GM18505 (cell line): ENCODE measurements around the gene CASP4.
"Not testable (repeated sequence)": the region's sequence is repeated elsewhere in the genome, so short reads cannot be mapped to it uniquely, and the experiment has no call there.

ENCODE experiments used
- ATAC-seq: cut with Tn5 transposase; IDR thresholded peaks from one replicate; pipeline ENCODE4 v1.9.1; 2021; ENCODE audit not compliant: unreplicated experiment
- POLR2A ChIP-seq: IDR thresholded peaks from 4 replicates; pipeline ENCODE4 v1.6.1; 2011; ENCODE audit warnings: borderline replicate concordance; ENCODE audit not compliant: insufficient read depth, insufficient read length; ENCODE audit errors: extremely low read depth

Gene CASP4

DNA sequence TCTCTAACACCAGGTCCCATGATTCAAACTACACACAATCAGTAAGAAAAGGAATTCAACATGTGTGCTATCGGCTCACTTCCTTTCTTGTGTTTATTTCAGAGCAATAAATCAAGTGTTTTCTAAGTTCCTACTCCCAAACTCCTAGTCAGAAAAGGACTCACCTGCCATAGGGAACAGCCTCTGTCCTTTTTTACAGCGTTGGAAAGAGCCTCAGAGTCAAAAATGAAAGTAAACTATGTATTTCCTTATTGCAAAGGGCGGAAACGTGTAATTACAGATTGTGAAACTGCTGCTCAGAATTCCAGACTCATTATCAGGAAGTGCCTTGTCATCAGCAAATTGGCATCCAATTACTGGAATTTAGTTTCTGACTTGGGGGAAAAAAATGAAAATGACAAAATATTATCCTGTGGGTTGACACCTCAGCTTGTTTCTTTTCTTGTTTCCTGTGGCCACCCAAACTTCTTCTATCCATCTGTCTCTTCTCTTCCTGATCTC, at the start of gene CASP4:
Gene CASP4 (minus strand): TSS at position 220 of the 501 bp plus-strand sequence. CDS start 49 bp downstream, at position 171.
- TF ChIP-seq POLR2A: peak; percentile 22
- peak; percentile 87 for ATAC-seq

DNA sequence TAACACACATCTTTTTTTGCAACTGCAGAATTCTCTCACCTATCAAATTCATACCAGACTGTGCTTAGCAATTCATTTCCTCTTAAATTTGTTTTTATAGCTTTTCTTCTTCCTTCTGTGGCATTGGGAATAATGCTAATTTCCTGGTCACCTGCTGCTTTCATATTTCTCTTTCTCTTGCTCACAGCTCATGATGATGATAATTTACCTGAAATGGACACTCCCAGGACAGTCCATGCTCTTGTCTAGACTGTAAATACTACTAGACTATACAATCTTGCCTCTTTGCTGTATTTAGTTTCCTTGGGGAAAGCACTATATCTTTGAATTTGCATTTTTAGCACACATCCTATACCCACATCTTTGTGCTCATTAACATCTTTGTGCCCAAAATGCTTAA, 39.1 kb upstream of the CASP4 start:
- TF ChIP-seq POLR2A: no peak
- ATAC-seq: no peak

DNA sequence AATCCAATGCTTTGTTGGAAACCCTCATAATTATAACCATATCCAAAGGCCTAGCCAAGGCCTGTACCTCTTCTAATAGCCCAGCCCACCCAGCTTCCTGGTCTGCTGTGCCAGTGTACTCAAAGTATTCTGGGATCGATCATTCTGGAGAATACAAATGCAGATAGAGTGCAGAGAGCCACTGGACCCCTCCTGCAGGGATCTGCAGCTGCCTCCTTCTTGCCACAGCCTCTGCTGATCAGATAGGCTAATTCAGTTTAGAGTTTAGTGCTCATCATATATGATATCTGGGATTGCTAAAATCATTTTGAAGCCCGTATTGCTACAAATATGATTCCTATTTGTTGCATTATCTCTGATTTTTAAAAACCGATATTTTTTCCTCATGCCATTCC, 37.1 kb upstream of the CASP4 start:
- TF ChIP-seq POLR2A: no peak
- ATAC-seq: no peak

DNA sequence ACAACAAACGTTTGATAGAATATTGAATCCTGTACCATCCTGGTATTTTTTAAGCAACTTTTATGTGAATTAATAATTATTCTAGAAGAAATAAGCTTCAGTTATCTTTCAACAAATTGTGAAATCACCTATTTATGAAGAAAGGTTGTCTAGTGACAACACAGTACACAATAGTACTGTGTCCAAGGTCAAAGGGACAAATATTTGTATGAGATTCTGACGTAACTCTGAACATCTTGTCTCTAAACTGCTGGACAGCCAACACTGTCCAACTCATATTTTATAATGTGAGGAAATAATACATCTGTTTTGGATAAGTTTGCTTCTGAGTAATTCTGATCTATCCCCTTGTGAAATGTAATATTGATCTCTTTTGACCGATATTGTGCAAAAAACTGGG, 35.6 kb upstream of the CASP4 start:
- TF ChIP-seq POLR2A: no peak
- ATAC-seq: no peak

DNA sequence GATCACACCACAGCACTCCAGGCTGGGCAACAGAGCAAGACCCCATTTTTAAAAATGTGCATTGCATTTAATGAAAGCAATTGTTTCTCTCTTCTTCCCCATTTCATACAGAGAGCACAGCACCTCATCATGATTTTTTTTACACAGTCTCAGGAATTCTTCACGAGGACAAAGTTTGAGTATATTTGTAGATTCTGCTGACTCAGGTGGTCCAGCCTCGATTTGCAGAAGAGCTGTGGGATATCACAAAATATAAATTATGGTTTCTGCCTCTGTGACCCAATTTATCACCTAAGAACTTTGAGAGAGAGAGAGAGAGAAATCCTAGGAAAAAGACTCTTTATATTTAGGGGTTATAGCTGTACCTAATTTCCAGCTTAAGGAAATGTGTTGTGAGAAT, 34.8 kb upstream of the CASP4 start:
- TF ChIP-seq POLR2A: no peak
- ATAC-seq: no peak

DNA sequence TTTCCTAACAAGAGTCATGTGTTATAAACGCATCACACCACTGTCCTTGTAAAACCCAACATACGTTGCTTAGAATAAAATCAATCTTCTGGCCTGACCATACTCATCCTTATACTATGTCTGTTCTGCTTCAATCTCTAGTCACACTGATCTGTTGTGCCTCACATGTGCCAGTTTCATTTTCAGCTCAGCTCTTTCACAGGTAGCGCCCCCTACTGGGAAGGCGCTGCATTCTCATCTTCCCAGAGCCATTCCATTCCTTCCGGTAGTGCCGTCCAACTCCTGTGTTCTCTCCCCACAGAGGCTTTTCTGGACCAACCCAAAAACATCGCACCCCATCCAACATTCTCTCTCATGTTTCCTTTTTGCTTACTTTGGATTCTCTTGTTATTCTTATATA, 32.4 kb upstream of the CASP4 start:
- peak; percentile 89 for ATAC-seq
- no peak for TF ChIP-seq POLR2A

DNA sequence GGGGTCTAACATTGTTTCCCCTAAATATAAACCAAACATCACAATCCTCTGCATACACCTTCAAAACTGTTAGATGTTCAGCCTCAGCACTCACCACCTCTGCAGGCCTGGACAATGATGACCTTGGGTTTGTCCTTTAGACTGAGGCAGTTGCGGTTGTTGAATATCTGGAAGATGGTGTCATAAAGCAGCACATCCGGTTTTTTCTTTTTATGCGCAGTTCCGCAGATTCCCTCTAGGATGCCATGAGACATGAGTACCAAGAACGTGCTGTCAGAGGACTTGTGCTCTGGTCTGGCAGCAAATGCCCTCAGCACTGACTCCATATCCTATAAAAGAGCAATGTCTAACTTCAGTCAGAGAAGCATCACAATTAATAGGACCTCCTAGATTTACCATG, 31.8 kb upstream of the CASP4 start:
- no peak for TF ChIP-seq POLR2A
- no peak for ATAC-seq

DNA sequence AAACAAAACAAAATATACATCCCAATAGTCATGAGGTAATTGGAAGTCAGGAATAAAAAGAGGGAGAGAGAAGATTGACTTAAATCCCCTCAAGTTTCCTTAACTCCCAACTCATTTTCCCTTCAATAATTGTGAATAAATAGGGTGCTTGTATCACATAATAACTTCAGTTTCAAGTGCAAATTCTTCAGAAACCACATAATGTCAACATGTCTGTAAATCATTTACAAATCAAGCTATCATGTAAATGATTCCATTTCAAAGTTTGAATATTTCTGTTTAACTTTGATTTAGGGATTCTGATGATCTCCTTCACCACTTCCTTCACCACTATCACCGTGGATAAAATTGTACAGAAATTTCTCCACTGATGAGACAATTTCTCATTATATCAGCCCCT, 31.3 kb upstream of the CASP4 start:
- no peak for TF ChIP-seq POLR2A
- no peak for ATAC-seq

DNA sequence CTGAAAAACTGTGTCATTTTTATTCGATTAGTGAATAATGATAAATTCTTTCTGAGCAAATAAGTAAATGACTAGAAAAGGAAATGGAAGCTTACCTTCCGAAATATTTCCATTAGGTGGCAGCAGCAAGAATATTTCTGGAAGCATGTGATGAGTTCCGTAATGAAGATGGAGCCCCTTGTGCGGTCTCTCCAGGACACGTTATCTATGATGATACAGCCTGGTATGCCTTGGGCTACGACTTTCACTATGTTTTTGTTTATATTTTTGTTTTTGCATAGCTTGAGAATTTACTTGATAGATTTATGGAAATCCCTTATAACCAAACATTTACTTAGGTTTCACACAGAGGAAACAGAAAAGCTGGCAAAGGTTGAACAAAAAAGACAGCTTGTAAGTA, 28.9 kb upstream of the CASP4 start:
- ATAC-seq: no peak
- TF ChIP-seq POLR2A: no peak

DNA sequence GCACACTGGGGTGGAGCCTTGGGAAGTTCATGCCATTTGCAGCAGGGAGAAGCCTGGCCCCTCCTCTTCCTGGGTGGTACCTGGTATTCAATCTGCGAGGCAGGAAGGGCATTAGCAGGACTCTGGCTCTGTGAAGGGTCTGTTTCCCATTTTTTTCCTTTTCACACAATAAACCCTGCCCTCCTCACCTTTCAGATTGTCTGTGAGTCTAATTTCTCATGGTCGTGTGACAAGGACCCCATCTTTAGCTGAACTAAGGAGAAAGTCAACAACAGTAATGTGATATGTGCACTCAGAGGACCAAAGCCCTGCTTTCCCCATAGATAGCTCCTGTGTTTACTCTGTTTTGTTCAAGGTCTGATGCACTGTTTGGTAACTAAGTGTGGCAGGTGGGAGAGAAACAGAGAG, 26.6 kb upstream of the CASP4 start:
- TF ChIP-seq POLR2A: no peak
- ATAC-seq: no peak

DNA sequence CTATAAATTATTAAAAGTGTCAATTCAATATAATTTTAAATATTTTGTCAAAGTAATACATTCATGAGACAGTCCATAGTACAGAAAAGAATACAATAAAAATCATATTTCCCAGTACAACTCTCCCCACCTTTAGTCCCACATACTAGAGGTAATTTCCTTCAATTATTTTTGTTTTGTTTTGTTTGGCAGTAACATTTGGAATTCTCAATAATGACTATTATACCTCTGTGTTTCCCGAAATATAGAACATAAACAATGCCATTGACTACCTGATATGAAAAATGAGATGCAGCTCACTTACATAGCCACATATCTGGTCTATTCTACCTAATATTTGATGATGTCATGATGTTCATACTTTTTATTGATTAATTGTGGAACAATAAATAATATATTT, 24.4 kb upstream of the CASP4 start:
- ATAC-seq: no peak
- TF ChIP-seq POLR2A: no peak

DNA sequence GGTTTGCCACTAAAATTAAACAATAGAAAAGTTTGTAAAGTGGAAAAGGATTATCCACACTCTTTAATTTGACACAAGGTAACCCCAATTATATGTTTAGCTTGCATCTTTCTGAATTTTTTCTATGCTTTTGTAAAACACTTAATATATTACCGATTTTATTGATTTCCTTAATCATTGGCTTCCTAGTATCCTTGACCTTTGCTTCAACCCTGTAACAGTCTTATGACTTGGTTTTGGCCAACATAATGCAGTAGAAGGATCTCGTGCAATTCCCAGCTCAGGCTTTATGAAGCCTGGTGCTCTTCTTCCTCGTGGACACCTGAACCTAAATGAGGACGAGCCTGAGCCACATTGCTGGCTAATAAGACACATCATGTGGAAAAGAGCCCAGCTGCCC, 23.6 kb upstream of the CASP4 start:
- no peak for TF ChIP-seq POLR2A
- ATAC-seq: no peak

DNA sequence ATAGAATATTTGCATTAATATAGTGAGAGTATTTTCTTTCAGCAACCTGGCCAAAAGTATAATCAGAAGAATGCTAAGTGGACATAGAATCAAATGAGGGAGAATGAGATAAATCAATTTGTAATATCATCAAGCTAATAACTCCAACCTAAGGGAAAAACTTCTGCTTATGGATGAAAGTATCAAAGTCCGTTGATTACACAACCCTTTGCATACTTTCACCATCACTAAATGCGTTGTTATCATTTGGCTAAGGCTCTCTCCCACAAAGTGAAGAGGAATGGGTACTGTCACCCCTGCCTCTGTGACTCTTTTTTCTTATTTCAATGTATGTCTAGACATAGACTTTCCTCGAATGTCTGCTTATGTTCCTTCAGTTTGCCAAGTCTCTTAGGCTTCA, 16.4 kb upstream of the CASP4 start:
- TF ChIP-seq POLR2A: no peak
- ATAC-seq: no peak

DNA sequence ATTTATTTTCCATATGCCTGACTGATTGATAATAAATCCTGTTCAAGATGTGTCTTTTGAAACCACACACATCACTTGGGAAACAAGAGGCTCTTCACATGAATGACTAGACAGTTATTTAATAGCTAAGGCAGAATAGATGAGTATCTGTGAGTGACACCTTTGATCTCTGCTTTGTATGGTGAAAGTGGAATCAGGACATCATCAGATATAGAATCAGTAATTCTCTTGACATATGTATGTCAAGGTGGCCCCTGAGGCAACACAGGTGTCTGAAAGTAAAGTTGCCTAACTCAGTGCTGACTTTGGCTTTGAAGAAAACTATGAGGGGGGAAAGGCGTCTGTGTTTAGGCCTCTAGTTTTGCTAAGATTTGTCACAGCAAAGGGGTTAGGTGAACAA, 11.5 kb upstream of the CASP4 start:
- no peak for TF ChIP-seq POLR2A
- no peak for ATAC-seq

DNA sequence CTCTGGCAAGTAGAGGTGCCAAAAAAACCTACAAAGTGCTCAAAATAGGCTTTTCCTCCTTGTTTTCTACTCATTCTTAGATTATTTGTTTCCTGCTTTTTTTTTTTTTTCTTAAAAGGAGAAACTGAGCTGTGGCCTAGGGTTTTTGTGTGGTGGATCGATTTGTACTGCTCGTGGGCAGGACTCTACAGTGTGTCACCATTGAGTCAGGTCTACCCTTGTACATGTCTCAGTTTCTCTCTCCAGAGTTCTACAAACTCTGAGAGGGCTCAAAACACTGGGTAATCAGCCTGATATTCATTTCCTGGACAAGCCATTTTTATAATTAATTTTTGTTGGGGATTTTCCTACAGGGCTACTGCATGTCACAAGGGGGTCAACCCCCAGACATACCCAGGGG, 5.2 kb upstream of the CASP4 start:
- no peak for TF ChIP-seq POLR2A
- ATAC-seq: no peak

DNA sequence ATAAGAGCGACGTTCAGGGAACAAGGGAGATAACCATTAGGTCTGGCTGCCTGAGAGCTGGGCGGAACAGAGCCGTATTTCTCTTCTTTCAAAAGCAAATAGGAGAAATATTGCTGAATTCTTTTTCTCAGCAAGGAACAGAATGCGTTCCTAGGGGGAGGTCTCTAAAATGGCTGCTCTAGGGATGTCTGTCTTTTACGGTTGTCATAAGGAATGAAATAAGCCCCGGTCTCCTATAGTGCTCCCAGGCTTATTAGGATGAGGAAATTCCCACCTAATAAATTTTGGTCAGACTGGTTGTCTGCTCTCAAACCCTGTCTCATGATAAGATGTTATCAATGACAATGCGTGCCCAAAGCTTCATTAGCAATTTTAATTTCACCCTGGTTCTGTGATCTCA, 4.5 kb upstream of the CASP4 start:
- ATAC-seq: not testable (repeated sequence)

DNA sequence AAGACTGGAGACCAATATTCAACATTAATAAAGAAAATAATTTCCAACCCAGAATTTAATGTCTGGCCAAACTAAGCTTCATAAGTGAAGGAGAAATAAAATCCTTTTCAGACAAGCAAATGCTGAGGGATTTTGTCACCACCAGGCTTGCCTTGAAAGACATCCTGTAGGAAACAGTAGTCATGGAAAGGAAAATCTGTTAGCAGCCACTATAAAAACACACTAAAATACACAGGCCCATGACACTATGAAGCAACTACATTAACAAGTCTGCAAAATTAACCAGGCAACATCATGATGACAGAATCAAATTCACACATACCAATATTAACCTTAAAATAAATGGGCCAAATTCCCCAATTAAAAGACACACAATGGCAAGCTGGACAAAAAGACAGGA, 2.4 kb upstream of the CASP4 start:
- no peak for ATAC-seq
- TF ChIP-seq POLR2A: no peak
